ENCODE measurements around the gene TMCO4. TPM values are rescaled to one million over a fixed set of nuclear protein-coding genes. Genes with fewer than 3 reads are reported as not detected.

The TMCO4 gene
- total RNA-seq, 4 donors from 2014 or later = 19.0 to 26.6 (median 20.7) TPM

- peak in 1 of 3 donors; percentile 34 for TF ChIP-seq CTCF (IDR thresholded peaks at IDR 0.05)
- DNase-seq (ENCODE audit: low spot score) (no peak), ATAC-seq (ENCODE audit: low FRiP score) (no peak)
Measured at GRCh38 chr1:19661721-19662228, 137.9 kb downstream of the TMCO4 start.

GRCh38 chr1:19658186-19658585 is 141.5 kb downstream of the TMCO4 start:
- ATAC-seq (ENCODE audit: low FRiP score) (no peak), DNase-seq (ENCODE audit: low spot score) (no peak)
- TF ChIP-seq CTCF (IDR thresholded peaks at IDR 0.05) = no peak

GRCh38 chr1:19657511-19657910 is 142.2 kb downstream of the TMCO4 start:
- ATAC-seq (ENCODE audit: low FRiP score) (no peak), DNase-seq (ENCODE audit: low spot score) (no peak)
- no peak for TF ChIP-seq CTCF (IDR thresholded peaks at IDR 0.05)

- TF ChIP-seq CTCF (IDR thresholded peaks at IDR 0.05) = no peak
- ATAC-seq (ENCODE audit: low FRiP score) = no peak
Measured at GRCh38 chr1:19656780-19657466, 142.8 kb downstream of the TMCO4 start.

GRCh38 chr1:19656134-19656779 is 143.5 kb downstream of the TMCO4 start:
- ATAC-seq (ENCODE audit: low FRiP score) (no peak), DNase-seq (ENCODE audit: low spot score) (no peak)
- no peak for TF ChIP-seq CTCF (IDR thresholded peaks at IDR 0.05)

More at GRCh38 chr1:19656780-19657466, 142.8 kb downstream of the TMCO4 start:
- DNase-seq (ENCODE audit: low spot score) = no peak

- no peak for DNase-seq (ENCODE audit: low spot score)
- no peak for ATAC-seq (ENCODE audit: low FRiP score)
- no peak for TF ChIP-seq CTCF (IDR thresholded peaks at IDR 0.05)
Measured at GRCh38 chr1:19655718-19656080, 144.0 kb downstream of the TMCO4 start.
